Fibroblast of skin of right quadriceps (primary cell): ENCODE results near the gene PTMA.
"Not testable (repeated sequence)": the region's sequence is repeated elsewhere in the genome, so short reads cannot be mapped to it uniquely, and the experiment has no call there.

Experiments used
- DNase-seq: peaks from one replicate; pipeline ENCODE4 v3.0.0-alpha.2; 2013

Gene PTMA

DNA sequence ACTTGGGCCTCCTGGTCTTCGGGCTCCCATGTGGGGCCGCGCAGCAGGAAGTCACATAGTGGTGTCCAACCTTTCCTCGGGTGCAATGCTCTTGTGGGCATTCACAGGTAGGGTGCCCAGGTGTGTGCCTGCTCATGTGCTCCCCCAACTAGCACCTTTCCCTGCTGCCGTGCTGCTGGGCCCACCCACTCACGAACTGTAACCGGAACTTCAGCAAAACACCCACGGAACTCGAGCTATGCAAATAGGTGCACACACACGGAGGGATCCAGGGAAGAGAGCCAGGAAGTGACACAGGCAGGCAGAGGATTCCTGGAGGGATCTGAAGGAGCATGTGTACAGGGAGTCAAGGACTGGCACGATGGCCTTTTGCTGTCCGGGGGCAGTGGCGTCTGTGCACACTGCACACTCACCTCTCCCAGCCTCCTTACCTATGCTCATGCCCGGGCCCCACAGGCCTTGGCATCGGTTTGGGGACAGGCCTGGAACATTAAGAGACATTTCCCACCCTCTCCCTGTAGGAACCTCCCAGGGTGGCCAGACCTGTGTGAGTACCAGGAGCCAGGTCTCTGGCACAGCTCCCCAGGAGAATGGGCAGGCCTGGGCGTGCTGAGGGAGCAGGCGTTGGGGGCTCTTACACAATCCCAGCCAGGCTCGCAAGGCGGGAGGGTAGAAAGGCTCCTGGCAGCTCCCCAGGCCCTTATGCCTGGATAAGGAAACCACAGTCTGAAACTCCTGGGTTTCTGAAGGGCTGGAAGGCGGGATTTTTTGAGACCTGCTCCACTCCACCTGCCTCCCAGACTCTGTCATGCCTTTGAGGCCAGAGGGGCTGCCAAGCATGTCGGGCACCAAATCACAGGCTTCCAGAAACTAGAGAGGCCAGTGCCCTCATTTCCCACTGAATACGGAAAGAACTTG is 6.6 kb upstream of the PTMA start:
- DNase-seq = peak; percentile 32

DNA sequence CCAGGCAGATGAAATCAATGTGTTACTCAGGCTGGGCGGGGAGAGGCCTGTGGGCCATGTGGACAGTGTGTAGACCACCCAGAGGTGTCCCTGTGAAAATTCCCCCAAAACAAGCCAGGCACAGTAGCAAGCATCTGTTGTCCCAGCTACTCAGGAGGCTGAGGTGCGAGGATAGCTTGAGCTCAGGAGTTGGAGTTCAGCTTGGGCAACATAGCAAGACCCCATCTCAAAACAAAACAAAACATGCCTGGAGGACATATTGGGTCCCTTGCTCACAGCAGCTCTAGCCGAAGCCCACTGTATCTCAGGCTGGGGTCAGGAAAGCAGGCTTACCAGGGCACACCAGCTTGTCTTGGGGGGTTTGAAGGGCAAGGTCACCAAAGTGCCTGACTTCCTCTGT is 4.3 kb upstream of the PTMA start:
- DNase-seq = no peak

DNA sequence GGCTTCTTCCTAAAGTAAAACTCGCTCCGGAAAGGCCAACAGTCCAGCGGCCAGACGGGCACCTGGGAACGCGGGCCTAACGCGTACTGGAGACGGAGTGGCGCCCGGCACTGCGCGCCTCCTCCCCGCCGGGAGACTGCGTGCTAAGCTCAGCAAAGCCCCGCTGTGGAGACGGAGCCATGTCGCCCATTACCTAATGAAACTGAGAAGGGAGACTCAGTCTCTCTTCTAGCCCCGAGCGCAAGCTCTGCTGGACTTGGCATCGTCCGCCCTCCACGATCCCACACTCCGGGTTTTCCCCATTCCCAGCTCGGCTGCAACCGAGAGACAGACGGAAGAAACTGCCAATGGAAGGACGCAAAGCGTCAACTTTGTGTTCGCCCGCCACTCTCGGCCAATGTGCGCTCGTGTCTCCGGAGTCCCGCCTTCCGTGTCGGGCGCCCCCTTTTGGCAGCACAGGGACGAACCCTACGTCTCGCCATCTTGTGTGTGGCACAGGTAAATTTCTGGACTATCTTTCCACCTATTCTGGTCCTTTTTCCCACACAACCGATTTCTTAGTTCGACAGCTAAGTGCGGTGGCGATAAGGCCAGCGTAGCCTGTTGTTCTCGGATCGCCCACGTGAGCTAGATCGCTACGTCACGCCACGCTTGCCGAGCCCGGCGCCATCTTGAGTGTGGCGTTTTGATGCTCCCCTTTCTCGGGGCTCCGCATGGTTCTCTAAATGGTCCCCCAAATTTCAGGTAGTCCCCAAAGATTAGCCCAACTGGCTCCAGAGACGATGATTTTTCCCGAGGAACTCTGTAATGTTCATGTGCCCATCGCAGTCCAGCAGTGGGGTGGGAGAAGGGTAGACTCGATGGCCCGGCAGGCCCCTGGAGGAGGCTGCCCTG is 1.3 kb upstream of the PTMA start:
- DNase-seq = peak; percentile 99

GRCh38 chr2:231707625-231707926 is 749 bp upstream of the PTMA start:
- peak; percentile 42 for DNase-seq

GRCh38 chr2:231708773-231709635 is 679 bp downstream of the PTMA start:
- DNase-seq = peak; percentile 31

DNA sequence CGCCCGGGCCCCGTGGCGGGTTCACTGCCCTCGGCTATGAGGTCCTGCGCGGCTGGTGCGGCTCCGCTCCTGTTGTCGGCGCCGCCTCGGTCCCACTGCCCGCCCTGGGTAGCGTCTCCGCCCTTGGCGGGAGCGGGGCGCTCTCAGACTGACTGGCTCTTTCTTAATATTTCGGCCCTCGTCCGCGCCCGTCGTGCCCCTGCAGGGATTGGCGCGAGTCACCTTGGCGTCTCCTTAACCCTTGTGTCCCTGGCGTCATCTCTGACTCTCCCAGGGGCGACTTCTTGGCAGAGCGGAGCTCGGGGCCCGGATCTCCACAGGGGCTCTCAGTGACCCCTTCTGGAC is 1.3 kb downstream of the PTMA start:
- no peak for DNase-seq

DNA sequence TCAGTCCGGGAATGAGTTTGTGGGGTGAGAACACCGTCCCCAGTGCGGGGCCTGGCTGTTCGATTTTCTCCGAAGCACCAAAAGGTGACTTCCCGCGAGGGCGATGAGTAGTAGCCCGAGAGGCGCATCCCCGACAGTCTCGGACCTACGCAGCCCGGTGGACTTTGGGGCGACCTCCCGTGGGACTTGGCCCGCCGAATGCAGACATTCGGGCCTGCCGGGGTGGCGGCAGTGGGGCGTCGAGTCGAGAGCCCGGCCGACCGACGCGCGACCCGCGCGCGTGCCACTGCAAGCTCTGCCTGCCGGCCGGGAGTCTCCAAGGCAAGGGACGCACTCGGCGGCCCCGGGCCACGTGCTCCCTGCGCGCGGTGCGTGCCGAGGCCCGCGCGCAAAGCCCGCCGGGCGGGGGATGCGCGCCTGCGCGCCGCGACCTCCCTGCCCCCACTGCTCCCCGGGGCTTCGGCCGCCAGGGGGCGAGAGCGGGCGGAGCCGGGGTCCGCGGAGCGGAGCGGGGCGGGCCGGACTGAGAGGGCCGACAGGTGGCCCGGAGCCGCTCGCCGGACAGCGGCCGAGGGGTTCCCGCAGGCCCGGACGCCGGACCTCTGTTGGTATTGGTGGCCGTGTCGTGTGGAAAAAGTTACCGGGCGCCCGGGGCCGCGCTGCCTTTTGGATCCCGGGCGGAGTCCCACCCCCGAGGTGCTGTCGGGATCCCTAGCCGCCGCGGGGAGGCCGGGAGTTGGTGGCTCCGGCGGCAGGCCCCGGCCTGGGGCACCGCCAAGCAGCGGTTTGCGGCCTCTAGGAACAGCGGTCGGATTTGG is 1.9 kb downstream of the PTMA start:
- DNase-seq = peak; percentile 85

GRCh38 chr2:231710799-231711676 is 2.7 kb downstream of the PTMA start:
- DNase-seq = no peak

GRCh38 chr2:231711677-231712450 is 3.5 kb downstream of the PTMA start:
- DNase-seq = no peak

- not testable (repeated sequence) for DNase-seq
Measured at GRCh38 chr2:231712451-231713021, 4.2 kb downstream of the PTMA start.

DNA sequence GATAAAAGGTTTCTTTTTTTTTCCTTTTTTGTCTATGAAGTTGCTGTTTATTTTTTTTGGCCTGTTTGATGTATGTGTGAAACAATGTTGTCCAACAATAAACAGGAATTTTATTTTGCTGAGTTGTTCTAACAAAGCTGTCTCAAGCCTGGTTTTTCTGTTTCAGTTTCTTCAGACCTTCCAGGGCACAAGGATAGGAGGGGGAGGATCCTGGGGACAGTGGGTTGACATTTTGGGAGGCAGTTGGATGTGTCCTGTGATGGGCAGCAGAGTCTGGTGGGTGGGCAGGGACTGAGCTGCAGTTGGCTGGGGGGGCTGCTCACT is 5.0 kb downstream of the PTMA start:
- peak; percentile 9 for DNase-seq

DNA sequence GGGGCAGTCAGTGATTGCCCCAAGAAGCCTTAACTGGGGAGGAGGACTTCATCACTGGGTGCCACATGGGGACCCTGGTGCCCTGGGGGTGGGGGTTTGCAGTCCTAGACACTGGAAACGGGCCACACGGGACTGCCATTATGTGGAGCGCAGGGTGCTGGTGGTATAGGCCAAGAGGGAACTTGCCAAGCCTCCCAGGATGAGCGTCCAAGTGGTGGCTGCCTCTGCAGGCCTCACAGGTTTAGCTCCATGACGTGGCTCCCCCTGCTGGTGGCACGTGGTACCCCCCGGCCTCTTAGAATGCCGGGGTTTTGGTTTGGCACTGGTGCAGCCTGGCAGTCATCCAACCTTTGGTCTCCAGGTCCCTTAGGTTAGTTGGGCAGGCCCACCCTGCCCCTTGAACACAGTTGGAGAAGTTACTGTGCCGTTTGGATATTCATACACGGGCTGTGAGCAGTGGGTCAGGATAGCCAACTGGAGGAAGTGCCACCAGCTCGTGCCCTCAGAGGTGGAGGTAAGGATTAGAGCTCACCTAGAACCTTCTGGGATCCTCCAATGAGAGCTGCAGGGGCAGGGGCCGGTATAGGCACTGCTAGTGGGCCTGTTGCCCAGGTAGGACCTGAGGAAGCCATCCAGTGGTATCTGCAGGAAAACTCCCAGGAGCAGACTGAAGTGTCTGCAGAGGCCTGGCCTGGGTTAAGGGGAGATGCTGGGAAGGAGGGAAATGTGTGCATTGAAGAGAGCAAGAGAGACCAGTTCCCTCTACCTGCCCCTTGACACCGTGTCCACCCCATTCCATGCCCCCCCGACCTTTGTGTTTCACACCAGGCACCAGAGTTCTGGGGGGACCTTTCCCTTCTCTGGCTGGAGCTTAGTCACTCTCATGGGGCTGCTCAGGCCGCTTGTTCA is 5.7 kb downstream of the PTMA start:
- DNase-seq = peak; percentile 86

DNA sequence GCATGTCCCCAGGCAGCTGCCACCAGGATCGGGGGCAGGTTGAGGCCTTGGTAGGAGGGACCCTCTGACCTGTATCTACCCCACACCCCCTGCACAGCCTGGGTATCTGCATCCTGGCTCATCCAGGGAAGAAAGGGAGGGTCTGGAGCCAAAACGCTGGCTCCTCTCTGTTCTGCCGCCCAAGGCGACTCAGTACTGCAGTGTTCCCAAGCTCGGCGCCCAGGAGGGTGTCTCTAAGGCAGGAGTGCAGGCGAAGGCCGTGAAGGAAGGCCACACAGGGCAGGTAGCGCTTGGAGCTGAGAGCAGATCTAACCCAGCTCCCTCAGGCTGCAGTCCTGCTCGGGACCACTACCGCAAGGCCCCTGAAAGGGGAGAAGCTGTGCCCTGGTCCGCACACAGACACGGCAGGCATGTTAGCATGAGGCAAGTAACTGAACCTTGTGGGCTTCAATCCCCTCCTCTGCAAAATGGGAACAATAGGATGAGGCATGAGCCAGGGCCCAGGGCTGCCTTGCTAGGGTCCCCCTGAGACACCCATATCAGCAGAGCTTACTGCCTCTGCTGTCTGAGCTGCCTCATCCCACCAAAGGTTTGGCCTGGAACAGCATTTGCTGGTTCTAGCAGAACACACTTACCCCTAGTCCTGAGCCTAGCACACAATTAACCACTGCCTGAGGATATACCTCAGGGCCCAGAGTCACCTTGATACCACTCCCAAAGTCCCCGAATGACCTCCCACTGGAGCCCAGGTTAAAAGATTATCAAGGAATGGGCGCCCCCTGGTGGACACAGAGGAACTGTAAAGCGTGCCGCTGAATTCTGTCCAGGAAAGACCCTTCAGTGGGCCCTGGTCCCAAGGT is 6.5 kb downstream of the PTMA start:
- DNase-seq = peak; percentile 55

- DNase-seq = no peak
Measured at GRCh38 chr2:231715499-231715837, 7.1 kb downstream of the PTMA start.

GRCh38 chr2:231715988-231716616 is 7.8 kb downstream of the PTMA start:
- peak; percentile 72 for DNase-seq

GRCh38 chr2:231716666-231717280 is 8.4 kb downstream of the PTMA start:
- DNase-seq = peak; percentile 34
